ENCODE data around the gene DNAJC3. TPM values are rescaled to one million over a fixed set of nuclear protein-coding genes. Genes with fewer than 3 reads are reported as not detected.
A peak's percentile ranks its signal among the peaks of the same experiment; 100 is the strongest.
"Not testable (repeated sequence)": the region's sequence is repeated elsewhere in the genome, so short reads cannot be mapped to it uniquely, and the experiment has no call there.

DNAJC3 gene
- total RNA-seq, 2 donors from 2014 or later, result 14.4 to 19.6 TPM

- peak overlapping the region; percentile 37 for H3K4me3 Mint-ChIP-seq
- no peaks in the 10 kb centered on the region for H3K27me3 Mint-ChIP-seq
- peaks cover 7% of the 10 kb centered on the region for H3K9me3 Mint-ChIP-seq
- peaks cover 35% of the 10 kb centered on the region for H3K4me1 Mint-ChIP-seq
- peak overlapping the region; percentile 76 for H3K27ac Mint-ChIP-seq
- no peaks in the 10 kb centered on the region for H3K36me3 Mint-ChIP-seq (ENCODE audit: low read depth)
- ATAC-seq (replicated peaks), result peak; percentile 20
Observed at GRCh38 chr13:95689582-95689926, 12.6 kb downstream of the DNAJC3 start.

DNA sequence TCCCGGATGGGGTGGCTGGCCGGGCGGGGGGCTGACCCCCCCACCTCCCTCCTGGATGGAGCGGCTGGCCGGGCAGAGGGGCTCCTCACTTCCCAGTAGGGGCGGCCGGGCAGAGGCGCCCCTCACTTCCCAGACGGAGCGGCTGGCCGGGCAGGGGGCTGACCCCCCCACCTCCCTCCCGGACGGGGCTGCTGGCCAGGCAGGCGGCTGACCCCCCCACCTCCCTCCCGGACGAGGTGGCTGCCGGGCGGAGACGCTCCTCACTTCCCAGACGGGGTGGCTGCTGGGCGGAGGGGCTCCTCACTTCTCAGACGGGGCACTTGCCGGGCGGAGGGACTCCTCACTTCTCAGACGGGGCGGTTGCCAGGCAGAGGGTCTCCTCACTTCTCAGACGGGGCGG lies 14.0 kb downstream of the DNAJC3 start:
- ATAC-seq (replicated peaks); H3K27ac Mint-ChIP-seq; H3K4me3 Mint-ChIP-seq; H3K9me3 Mint-ChIP-seq; H3K27me3 Mint-ChIP-seq; H3K36me3 Mint-ChIP-seq (ENCODE audit: low read depth): not testable (repeated sequence)
- peaks cover 28% of the 10 kb centered on the region for H3K4me1 Mint-ChIP-seq

GRCh38 chr13:95697052-95697680 lies 20.2 kb downstream of the DNAJC3 start:
- H3K27me3 Mint-ChIP-seq, result no peaks in the 10 kb centered on the region
- no peak overlapping the region for H3K27ac Mint-ChIP-seq
- H3K36me3 Mint-ChIP-seq (ENCODE audit: low read depth), result no peaks in the 10 kb centered on the region
- ATAC-seq (replicated peaks), result no peak
- peaks cover 25% of the 10 kb centered on the region for H3K4me1 Mint-ChIP-seq
- H3K4me3 Mint-ChIP-seq, result no peak overlapping the region
- H3K9me3 Mint-ChIP-seq, result no peaks in the 10 kb centered on the region

DNA sequence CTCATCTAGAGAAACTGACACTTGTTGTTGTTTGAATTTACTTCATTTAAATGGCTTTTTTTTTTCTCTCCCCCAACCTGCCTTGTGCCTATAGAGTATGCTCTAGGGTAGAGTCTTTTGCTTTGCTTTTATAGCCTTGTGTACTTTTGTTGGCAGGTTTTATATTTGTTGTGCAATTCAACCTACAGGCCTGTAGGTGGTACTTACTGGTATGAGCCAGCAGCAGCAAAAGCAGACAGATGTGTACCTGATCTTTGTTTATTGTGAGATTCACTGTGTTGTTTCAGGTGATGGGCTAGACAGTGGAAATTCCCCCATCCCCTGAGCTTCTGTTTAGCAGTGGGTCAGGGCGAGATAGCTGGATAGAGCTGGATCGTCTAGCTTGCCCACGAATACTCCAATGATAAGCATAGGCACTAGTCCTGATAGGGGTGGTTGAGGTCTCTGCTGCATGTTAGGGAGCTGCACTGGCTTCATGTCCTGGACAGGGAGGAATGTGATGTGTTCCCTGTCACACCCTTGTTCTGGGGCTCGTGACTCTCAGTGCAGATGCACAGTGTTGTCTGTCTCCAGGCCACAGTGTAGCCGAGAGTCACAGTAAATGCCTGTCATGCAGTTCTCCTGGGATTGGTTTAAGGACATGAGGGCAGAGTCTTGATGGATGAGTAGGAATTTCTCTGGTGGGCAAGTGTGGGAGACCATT lies 21.3 kb downstream of the DNAJC3 start:
- Mint-ChIP-seq H3K27ac (peak overlapping the region; percentile 40), H3K9me3 (no peaks in the 10 kb centered on the region), H3K36me3 (ENCODE audit: low read depth) (no peaks in the 10 kb centered on the region), H3K27me3 (no peaks in the 10 kb centered on the region), H3K4me3 (no peak overlapping the region), H3K4me1 (peaks cover 34% of the 10 kb centered on the region)
- peak; percentile 23 for ATAC-seq (replicated peaks)

DNA sequence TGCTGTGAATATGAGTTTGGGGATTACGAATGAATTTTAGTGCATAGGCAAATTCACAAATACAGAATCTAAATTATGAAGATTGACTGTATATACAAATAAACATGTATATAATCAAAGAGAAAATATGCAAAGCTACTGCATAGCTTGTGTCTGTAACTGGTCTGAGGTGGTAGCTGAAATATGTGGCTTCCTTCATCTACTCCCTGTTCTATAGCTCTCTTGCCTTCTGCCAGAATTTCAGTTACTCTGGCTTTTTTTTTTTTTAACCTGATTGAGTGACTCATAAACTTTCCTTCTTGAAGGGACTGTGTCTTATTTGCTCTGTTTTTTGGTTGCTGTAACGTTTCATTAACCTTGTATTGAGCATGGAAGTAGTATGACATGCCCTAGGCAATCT lies 26.6 kb downstream of the DNAJC3 start:
- no peaks in the 10 kb centered on the region for H3K27me3 Mint-ChIP-seq
- ATAC-seq (replicated peaks), result no peak
- no peaks in the 10 kb centered on the region for H3K9me3 Mint-ChIP-seq
- peaks cover 4% of the 10 kb centered on the region for H3K36me3 Mint-ChIP-seq (ENCODE audit: low read depth)
- no peak overlapping the region for H3K27ac Mint-ChIP-seq
- peaks cover 46% of the 10 kb centered on the region for H3K4me1 Mint-ChIP-seq
- H3K4me3 Mint-ChIP-seq, result no peak overlapping the region

DNA sequence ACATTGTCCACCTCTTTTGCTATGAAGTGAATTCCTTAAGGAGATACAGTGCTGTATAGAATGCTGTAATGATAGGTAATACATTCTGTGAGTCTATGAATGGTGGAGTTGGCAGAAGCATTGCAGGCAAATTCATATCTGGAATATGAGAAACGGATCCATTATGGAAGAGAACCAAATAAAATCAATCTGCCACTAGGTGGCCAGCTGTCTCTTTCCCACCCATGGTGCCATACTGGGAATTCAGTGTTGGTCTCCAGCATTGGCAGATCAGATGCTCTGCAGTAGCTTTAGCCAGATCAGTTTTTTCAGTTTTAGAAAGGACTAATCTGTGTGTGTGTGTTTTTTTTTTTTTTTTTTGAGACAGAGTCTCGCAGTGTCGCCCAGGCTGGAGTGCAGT lies 27.6 kb downstream of the DNAJC3 start:
- no peaks in the 10 kb centered on the region for H3K9me3 Mint-ChIP-seq
- peaks cover 41% of the 10 kb centered on the region for H3K4me1 Mint-ChIP-seq
- H3K27me3 Mint-ChIP-seq, result no peaks in the 10 kb centered on the region
- H3K27ac Mint-ChIP-seq, result no peak overlapping the region
- H3K4me3 Mint-ChIP-seq, result no peak overlapping the region
- H3K36me3 Mint-ChIP-seq (ENCODE audit: low read depth), result peaks cover 8% of the 10 kb centered on the region
- no peak for ATAC-seq (replicated peaks)

DNA sequence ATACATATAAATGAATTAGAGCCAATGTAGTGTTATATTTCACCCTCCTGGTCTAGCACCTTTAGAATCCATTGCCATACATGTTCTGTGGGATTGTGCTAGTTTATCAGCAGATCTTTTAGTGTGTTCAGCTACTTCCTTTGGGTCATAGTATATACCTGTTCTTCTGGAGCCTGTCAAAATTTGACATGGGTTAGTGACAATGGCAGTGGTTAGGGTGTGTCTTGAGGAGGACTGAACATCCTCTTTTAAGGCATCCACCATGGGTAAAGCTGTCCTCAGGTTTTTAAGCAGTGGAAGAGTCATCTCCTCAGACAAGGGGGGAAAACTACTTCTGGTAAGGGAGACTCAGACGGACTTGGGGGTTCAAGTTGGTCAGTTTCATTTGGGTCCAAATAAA lies 29.4 kb downstream of the DNAJC3 start:
- H3K4me1 Mint-ChIP-seq, result peaks cover 35% of the 10 kb centered on the region
- peak overlapping the region; percentile 73 for H3K27ac Mint-ChIP-seq
- no peak for ATAC-seq (replicated peaks)
- H3K27me3 Mint-ChIP-seq, result no peaks in the 10 kb centered on the region
- H3K9me3 Mint-ChIP-seq, result no peaks in the 10 kb centered on the region
- H3K36me3 Mint-ChIP-seq (ENCODE audit: low read depth), result peaks cover 26% of the 10 kb centered on the region
- no peak overlapping the region for H3K4me3 Mint-ChIP-seq

DNA sequence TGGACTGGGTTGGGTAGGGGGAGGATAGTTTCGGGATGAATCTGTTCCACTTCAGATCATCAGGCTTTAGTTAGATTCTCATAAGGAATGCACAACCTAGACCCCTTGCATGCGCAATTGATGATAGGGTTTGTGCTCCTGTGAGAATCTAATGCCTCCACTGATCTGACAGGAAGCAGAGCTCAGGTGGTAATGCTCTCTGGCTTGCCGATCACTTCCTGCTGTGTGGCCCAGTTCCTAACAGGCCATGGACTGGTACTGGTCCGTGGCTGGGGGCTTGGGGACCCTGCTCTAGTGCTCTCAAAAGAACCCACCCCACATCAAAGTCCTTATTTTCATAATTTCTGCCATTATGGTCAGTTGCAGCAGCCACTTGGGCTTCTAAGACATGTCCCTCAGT lies 30.1 kb downstream of the DNAJC3 start:
- Mint-ChIP-seq H3K4me3 (no peak overlapping the region), H3K9me3 (no peaks in the 10 kb centered on the region)
- no peak for ATAC-seq (replicated peaks)

GRCh38 chr13:95707442-95708390 lies 30.8 kb downstream of the DNAJC3 start:
- ATAC-seq (replicated peaks), result no peak
- no peak overlapping the region for H3K4me3 Mint-ChIP-seq
- H3K9me3 Mint-ChIP-seq, result no peaks in the 10 kb centered on the region
- H3K27ac Mint-ChIP-seq, result peak overlapping the region; percentile 2
- no peaks in the 10 kb centered on the region for H3K27me3 Mint-ChIP-seq
- peaks cover 40% of the 10 kb centered on the region for H3K36me3 Mint-ChIP-seq (ENCODE audit: low read depth)
- H3K4me1 Mint-ChIP-seq, result peaks cover 26% of the 10 kb centered on the region

More for the DNA sequence above, 30.1 kb downstream of the DNAJC3 start:
- Mint-ChIP-seq H3K27me3 (no peaks in the 10 kb centered on the region), H3K27ac (peak overlapping the region; percentile 2), H3K36me3 (ENCODE audit: low read depth) (peaks cover 33% of the 10 kb centered on the region), H3K4me1 (peaks cover 33% of the 10 kb centered on the region)

GRCh38 chr13:95708391-95708774 lies 31.4 kb downstream of the DNAJC3 start:
- no peak overlapping the region for H3K4me3 Mint-ChIP-seq

DNA sequence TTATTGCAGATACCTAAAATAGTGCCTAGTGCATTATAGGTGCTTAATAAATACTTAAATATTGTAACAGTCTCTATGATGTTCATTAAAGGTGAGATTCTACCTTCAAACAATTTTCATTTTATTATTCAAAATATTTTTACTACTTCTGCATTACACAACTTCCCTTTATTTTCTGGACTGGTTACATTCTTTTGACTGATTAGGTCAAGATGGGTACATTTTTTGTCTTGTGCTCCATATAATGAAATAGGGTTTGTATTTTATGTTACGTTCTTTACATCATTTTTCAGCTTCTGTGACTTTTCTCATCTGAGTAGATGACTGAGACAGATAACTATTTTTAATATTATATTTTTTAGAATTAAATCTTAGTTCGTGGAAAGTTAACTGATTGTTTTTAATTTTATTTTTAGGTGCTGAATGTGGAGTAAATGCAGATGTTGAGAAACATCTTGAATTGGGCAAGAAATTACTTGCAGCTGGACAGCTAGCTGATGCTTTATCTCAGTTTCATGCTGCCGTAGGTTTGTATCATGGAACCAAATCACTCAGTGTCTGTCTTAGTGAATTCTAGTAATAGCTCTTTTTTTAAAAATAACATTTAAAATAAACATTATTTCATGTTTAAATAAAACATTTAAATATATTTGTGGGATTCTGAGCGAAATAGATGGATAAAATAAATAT lies 32.0 kb downstream of the DNAJC3 start:
- no peak for ATAC-seq (replicated peaks)
- Mint-ChIP-seq H3K9me3 (no peaks in the 10 kb centered on the region), H3K4me3 (no peak overlapping the region), H3K27me3 (no peaks in the 10 kb centered on the region), H3K27ac (no peak overlapping the region), H3K4me1 (peaks cover 20% of the 10 kb centered on the region), H3K36me3 (ENCODE audit: low read depth) (peaks cover 50% of the 10 kb centered on the region)

More at GRCh38 chr13:95708391-95708774, 31.4 kb downstream of the DNAJC3 start:
- Mint-ChIP-seq H3K9me3 (no peaks in the 10 kb centered on the region), H3K36me3 (ENCODE audit: low read depth) (peaks cover 46% of the 10 kb centered on the region), H3K27me3 (no peaks in the 10 kb centered on the region), H3K4me1 (peaks cover 20% of the 10 kb centered on the region), H3K27ac (no peak overlapping the region)
- ATAC-seq (replicated peaks), result no peak

- H3K4me1 Mint-ChIP-seq, result peaks cover 11% of the 10 kb centered on the region
- no peak overlapping the region for H3K27ac Mint-ChIP-seq
- H3K27me3 Mint-ChIP-seq, result no peaks in the 10 kb centered on the region
- H3K4me3 Mint-ChIP-seq, result no peak overlapping the region
- no peaks in the 10 kb centered on the region for H3K9me3 Mint-ChIP-seq
- no peak for ATAC-seq (replicated peaks)
- H3K36me3 Mint-ChIP-seq (ENCODE audit: low read depth), result peaks cover 57% of the 10 kb centered on the region
Observed at GRCh38 chr13:95710313-95710712, 33.4 kb downstream of the DNAJC3 start.

- H3K9me3 Mint-ChIP-seq; H3K4me1 Mint-ChIP-seq; H3K27ac Mint-ChIP-seq; H3K27me3 Mint-ChIP-seq; ATAC-seq (replicated peaks); H3K4me3 Mint-ChIP-seq: not testable (repeated sequence)
- peaks cover 57% of the 10 kb centered on the region for H3K36me3 Mint-ChIP-seq (ENCODE audit: low read depth)
Observed at GRCh38 chr13:95712846-95713245, 35.9 kb downstream of the DNAJC3 start.

DNA sequence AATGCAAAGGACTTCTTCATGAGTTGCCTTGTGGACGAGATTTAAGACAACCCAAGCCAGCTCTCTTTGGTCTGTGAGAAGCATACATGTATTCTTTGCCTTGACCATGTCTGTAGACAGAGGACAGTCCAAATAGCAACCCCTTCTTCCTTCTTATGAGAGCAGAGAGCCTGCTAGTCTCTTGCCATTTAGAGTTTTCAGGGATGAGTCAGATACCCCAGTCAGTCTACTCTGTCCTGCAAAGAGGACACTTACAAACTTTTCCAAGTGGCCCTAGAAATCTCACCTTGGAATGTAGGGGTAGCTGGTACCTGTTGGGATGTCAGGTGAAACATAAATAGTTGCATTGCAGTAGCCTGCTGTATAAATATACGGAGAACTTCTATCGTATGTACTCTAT lies 36.7 kb downstream of the DNAJC3 start:
- H3K27me3 Mint-ChIP-seq, result no peaks in the 10 kb centered on the region
- H3K27ac Mint-ChIP-seq, result no peak overlapping the region
- H3K4me1 Mint-ChIP-seq, result no peaks in the 10 kb centered on the region
- H3K4me3 Mint-ChIP-seq, result no peak overlapping the region
- H3K36me3 Mint-ChIP-seq (ENCODE audit: low read depth), result peaks cover 57% of the 10 kb centered on the region
- no peaks in the 10 kb centered on the region for H3K9me3 Mint-ChIP-seq
- no peak for ATAC-seq (replicated peaks)
